Heart left ventricle (tissue), 13 donors: ENCODE results near the gene ZNF692.

Experiments
- POLR2A ChIP-seq, 2 donors: fragments of 450-650 bp; IDR thresholded peaks; one replicate each; pipeline ENCODE4 v1.6.1; 2017; ENCODE audit warnings: antibody characterized with exemption in 2 of 2, mild to moderate bottlenecking in 2 of 2, moderate library complexity in 2 of 2
- TF ChIP-seq, protein P1 (sequence below), 12 donors: fragments of 200-600 bp; sonication (generic) in 4 of 12; IDR thresholded peaks; one replicate each; pipeline versions ENCODE4 v1.5.0 to v1.8.0; 2018 to 2022; ENCODE audit warnings: antibody characterized with exemption in 12 of 12, mild to moderate bottlenecking in 5 of 12
- donor health status: ischemic (EF 13 %, LVEDD 7.1; RV severe dilation, severe dysfunction).
- donor health status: DM: no; HTN: yes; CAD: no.
- donor health status: DM: no; HTN: no; CAD: no.
- donor health status: ischemic (EF 25% LVEDD 6.9; RV normal size, moderate dysfunction).
- donor health status: ischemic (EF 25% LVEDD 5.7; RV mildly dilated, moderate dysfunction).
- donor health status: ischemic (EF 35%, LVEDD 5.7; RV mildly dilated, moderate dysfunction).
- donor health status: nonischemic (EF 11% LVEDD 7.7; RV severe dilation, severe dysfunction).
- donor health status: DM: yes; HTN: yes; CAD: no.
- donor health status: PGD.
- donor health status: ischemic (EF 29% LVEDD 5.4; RV normal size, mild dysfunction).
- donor health status: nonischemic (EF 23%, LVEDD 6.1; RV moderate dilation, normal function).

DNA sequence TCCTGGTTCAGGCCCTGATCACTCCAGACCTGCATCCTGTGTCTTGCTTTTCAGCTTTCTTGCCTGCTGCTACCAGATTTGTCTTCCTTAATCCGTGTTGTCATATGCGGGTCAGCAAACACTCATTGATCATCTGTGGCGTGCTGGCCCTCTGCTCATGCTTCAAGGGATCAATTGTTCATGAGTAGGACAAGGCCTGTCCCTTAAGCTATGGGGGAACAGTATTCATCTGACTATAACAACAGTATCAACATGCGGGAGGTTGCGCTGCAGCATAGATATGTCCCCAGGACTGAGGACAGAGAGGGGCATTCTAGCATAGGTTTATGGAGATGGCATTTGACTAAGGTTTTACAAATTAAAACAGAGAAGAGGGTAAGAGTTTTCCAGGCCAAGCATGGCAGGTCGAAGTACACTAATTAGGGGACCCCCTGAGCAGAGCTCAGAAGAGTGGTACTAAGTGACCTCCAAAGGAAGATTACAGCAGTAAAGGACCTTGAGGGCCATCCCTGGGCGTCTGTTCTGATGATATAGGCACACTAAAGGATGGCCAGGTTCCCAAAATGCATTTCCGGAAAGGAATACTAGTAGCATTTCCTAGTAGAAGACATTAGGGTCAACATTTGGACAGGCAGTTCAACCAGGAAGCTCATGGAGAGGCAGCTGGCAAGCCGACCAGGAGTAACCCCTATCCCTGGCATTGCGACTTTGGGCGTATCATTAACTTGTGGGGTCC is 21.7 kb downstream of the ZNF692 start:
- TF ChIP-seq POLR2A (IDR thresholded peaks at IDR 0.05) = no peak
- TF ChIP-seq, protein P1, sequence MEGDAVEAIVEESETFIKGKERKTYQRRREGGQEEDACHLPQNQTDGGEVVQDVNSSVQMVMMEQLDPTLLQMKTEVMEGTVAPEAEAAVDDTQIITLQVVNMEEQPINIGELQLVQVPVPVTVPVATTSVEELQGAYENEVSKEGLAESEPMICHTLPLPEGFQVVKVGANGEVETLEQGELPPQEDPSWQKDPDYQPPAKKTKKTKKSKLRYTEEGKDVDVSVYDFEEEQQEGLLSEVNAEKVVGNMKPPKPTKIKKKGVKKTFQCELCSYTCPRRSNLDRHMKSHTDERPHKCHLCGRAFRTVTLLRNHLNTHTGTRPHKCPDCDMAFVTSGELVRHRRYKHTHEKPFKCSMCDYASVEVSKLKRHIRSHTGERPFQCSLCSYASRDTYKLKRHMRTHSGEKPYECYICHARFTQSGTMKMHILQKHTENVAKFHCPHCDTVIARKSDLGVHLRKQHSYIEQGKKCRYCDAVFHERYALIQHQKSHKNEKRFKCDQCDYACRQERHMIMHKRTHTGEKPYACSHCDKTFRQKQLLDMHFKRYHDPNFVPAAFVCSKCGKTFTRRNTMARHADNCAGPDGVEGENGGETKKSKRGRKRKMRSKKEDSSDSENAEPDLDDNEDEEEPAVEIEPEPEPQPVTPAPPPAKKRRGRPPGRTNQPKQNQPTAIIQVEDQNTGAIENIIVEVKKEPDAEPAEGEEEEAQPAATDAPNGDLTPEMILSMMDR (IDR thresholded peaks at IDR 0.05) = no peak
